ENCODE data around the gene SOBP. TPM values are rescaled to one million over a fixed set of nuclear protein-coding genes. Genes with fewer than 3 reads are reported as not detected.

The SOBP gene
- total RNA-seq, 1 donor from 2014 or later: 16.1 TPM

- Mint-ChIP-seq H3K9me3 (ENCODE audit: unreplicated experiment) (peaks cover 11% of the 10 kb centered on the region), H3K27me3 (ENCODE audit: unreplicated experiment) (peaks cover 15% of the 10 kb centered on the region), H3K36me3 (ENCODE audit: unreplicated experiment) (no peaks in the 10 kb centered on the region), H3K27ac (ENCODE audit: unreplicated experiment) (peak overlapping the region; percentile 76), H3K4me1 (ENCODE audit: low read depth, unreplicated experiment) (peaks cover 23% of the 10 kb centered on the region), H3K4me3 (ENCODE audit: unreplicated experiment) (no peak overlapping the region)
- no peak for DNase-seq
- no peak for TF ChIP-seq CTCF (IDR thresholded peaks at IDR 0.05; ENCODE audit: partially characterized antibody, unreplicated experiment)
Observed at GRCh38 chr6:107491760-107492660, 2.1 kb downstream of the SOBP start.

GRCh38 chr6:107493158-107494057 lies 3.5 kb downstream of the SOBP start:
- H3K27ac Mint-ChIP-seq (ENCODE audit: unreplicated experiment): no peak overlapping the region
- TF ChIP-seq CTCF (IDR thresholded peaks at IDR 0.05; ENCODE audit: partially characterized antibody, unreplicated experiment): no peak
- peaks cover 9% of the 10 kb centered on the region for H3K27me3 Mint-ChIP-seq (ENCODE audit: unreplicated experiment)
- peaks cover 11% of the 10 kb centered on the region for H3K9me3 Mint-ChIP-seq (ENCODE audit: unreplicated experiment)
- H3K4me3 Mint-ChIP-seq (ENCODE audit: unreplicated experiment): no peak overlapping the region
- DNase-seq: no peak
- no peaks in the 10 kb centered on the region for H3K36me3 Mint-ChIP-seq (ENCODE audit: unreplicated experiment)
- H3K4me1 Mint-ChIP-seq (ENCODE audit: low read depth, unreplicated experiment): peaks cover 18% of the 10 kb centered on the region

GRCh38 chr6:107495196-107495643 lies 5.3 kb downstream of the SOBP start:
- no peak for TF ChIP-seq CTCF (IDR thresholded peaks at IDR 0.05; ENCODE audit: partially characterized antibody, unreplicated experiment)
- Mint-ChIP-seq H3K27me3 (ENCODE audit: unreplicated experiment) (peaks cover 2% of the 10 kb centered on the region), H3K27ac (ENCODE audit: unreplicated experiment) (no peak overlapping the region), H3K9me3 (ENCODE audit: unreplicated experiment) (peaks cover 7% of the 10 kb centered on the region), H3K4me3 (ENCODE audit: unreplicated experiment) (no peak overlapping the region), H3K36me3 (ENCODE audit: unreplicated experiment) (no peaks in the 10 kb centered on the region), H3K4me1 (ENCODE audit: low read depth, unreplicated experiment) (peaks cover 17% of the 10 kb centered on the region)
- no peak for DNase-seq

- no peaks in the 10 kb centered on the region for H3K36me3 Mint-ChIP-seq (ENCODE audit: unreplicated experiment)
- H3K27me3 Mint-ChIP-seq (ENCODE audit: unreplicated experiment): peaks cover 2% of the 10 kb centered on the region
- no peak overlapping the region for H3K27ac Mint-ChIP-seq (ENCODE audit: unreplicated experiment)
- DNase-seq: no peak
- no peak overlapping the region for H3K4me3 Mint-ChIP-seq (ENCODE audit: unreplicated experiment)
- TF ChIP-seq CTCF (IDR thresholded peaks at IDR 0.05; ENCODE audit: partially characterized antibody, unreplicated experiment): no peak
- H3K4me1 Mint-ChIP-seq (ENCODE audit: low read depth, unreplicated experiment): peaks cover 17% of the 10 kb centered on the region
- peaks cover 4% of the 10 kb centered on the region for H3K9me3 Mint-ChIP-seq (ENCODE audit: unreplicated experiment)
Observed at GRCh38 chr6:107495971-107496370, 6.1 kb downstream of the SOBP start.
